ENCODE measurements around the gene SMIM20. TPM values are rescaled to one million over a fixed set of nuclear protein-coding genes. Genes with fewer than 3 reads are reported as not detected.

Gene SMIM20
- total and polyA plus RNA-seq, 12 donors = 27.4 to 48.5 (median 42.0) TPM

DNA sequence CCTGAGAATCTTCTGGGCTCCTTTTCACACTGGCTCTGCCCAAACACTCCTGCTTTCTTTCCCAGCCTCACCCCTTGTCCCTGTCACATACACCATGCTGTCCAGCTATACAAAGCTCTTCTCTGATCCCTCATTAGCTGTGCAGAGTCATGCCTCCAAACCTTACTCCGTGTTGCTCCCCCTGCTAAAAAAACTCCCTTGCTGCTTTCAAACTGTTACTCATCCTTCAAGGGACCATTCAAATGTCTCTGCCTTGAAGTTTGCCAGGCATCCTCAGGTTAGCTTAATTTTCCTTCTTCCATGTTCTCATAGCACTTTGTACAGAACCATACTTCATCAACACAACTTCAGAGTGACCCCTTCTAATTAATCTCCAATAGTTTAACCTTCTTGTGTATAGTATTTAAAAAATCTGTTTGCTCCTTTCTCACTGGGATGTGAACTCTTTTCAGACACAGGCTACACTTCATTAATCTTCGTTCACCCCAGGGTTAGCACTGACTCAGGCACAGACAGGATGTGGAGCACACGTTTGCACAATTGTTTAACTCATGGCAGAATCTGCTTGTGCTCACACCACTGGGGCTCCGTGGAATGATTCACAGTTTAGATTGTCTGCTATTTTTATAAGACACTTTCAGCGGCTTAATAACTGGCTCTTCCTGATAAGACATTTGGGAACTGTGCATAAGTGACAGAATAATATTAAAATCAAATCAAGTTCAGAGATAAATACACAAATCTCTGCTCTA, 29.8 kb upstream of the SMIM20 start:
- Histone ChIP-seq H3K27ac (peak overlapping the region in 1 of 10 donors; percentile 22), H3K9me3 (no peaks in the 10 kb centered on the region), H3K36me3 (no peaks in the 10 kb centered on the region), H3K4me1 (peaks cover 0 to 20% (median 0%) of the 10 kb centered on the region in 9 donors), H3K4me3 (no peak overlapping the region), H3K27me3 (no peaks in the 10 kb centered on the region)
- ATAC-seq (peak in 1 of 8 donors; percentile 63), DNase-seq (no peak)
- TF ChIP-seq, protein P1, sequence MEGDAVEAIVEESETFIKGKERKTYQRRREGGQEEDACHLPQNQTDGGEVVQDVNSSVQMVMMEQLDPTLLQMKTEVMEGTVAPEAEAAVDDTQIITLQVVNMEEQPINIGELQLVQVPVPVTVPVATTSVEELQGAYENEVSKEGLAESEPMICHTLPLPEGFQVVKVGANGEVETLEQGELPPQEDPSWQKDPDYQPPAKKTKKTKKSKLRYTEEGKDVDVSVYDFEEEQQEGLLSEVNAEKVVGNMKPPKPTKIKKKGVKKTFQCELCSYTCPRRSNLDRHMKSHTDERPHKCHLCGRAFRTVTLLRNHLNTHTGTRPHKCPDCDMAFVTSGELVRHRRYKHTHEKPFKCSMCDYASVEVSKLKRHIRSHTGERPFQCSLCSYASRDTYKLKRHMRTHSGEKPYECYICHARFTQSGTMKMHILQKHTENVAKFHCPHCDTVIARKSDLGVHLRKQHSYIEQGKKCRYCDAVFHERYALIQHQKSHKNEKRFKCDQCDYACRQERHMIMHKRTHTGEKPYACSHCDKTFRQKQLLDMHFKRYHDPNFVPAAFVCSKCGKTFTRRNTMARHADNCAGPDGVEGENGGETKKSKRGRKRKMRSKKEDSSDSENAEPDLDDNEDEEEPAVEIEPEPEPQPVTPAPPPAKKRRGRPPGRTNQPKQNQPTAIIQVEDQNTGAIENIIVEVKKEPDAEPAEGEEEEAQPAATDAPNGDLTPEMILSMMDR (IDR thresholded peaks at IDR 0.05) = no peak
- intact Hi-C loops (cut with DNase I) = no loop called here
- 31 to 36% methylated on average over 5 of the region's 5 CpGs for WGBS, 2 donors

DNA sequence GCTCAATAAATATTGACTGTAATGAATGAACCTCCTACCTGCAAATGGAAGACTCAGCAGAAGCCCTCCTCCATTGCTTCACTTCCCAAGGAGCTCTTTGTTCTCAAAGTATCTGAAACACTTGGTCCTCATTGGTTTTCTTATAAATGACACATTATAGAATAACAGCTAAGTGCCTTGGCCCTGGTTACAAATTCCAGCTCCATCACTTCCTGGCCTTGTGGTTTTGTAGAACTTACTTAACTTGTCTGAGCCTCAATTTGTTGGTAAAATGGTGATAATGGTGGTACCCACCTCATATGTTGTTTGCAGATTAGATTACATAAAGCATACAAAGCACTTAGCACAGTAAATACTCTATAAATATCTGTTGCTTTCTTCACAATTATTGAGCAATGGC, 25.2 kb upstream of the SMIM20 start:
- Histone ChIP-seq H3K9me3 (no peaks in the 10 kb centered on the region), H3K27me3 (no peaks in the 10 kb centered on the region), H3K36me3 (no peaks in the 10 kb centered on the region), H3K27ac (no peak overlapping the region), H3K4me3 (no peak overlapping the region), H3K4me1 (peaks cover 0 to 22% (median 10%) of the 10 kb centered on the region in 9 donors)
- DNase-seq (no peak), ATAC-seq (no peak)
- intact Hi-C loops (cut with DNase I) = no loop called here
- TF ChIP-seq, protein P1 (IDR thresholded peaks at IDR 0.05) = no peak

DNA sequence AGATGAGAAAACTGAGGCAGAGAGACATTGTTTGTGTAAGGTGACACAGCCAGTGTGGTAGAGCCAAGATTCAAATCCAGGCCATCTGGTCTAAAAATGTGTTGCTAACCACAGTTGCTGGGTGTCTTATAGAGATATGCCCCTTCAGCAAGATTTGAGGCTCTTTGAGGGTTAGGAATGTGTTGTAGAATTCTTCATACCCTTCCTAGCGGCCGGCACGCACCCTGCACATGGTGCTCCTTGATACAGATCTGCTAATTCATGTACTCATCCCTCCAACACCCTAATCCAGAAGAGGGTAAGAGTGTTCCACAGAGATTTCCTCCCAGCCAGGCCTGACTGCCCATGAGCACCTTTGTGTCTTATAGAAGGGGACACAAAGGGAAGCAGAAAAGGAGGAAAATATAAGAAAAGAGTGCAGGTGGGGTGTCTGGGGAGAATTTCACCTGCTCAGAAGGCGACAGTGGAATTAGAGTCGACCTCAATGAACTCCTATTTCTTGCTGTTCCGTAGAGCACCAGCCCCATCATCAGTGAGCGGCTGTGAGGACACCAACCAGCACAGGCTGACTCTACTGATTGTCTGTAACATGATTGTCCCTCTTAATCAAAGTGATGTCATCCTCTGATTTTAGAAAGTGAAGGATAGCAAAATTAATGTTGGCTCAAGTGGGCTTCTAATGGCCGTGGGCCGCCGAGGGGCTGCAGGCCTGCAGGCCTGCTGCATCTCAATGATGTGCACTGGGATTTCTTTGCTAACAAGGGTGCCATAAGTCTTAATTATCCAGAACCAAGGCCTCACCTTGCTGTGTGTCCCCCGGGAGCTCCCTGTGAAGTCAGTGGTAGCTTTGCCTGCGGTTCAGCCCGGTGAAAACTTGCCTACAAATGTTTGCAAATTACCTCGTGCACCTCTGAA, 24.2 kb upstream of the SMIM20 start:
- TF ChIP-seq, protein P1 (IDR thresholded peaks at IDR 0.05) = no peak
- DNase-seq (no peak), ATAC-seq (no peak)
- Histone ChIP-seq H3K4me3 (no peak overlapping the region), H3K36me3 (no peaks in the 10 kb centered on the region), H3K27ac (peak overlapping the region in 1 of 10 donors; percentile 29), H3K27me3 (no peaks in the 10 kb centered on the region), H3K4me1 (peaks cover 0 to 15% (median 2%) of the 10 kb centered on the region in 9 donors), H3K9me3 (no peaks in the 10 kb centered on the region)
- 88% methylated on average over 14 of the region's 14 CpGs for WGBS, 2 donors
- intact Hi-C loops (cut with DNase I) = no loop called here
